ENCODE measurements around the gene ATP8A1.
"Not testable (repeated sequence)": the region's sequence is repeated elsewhere in the genome, so short reads cannot be mapped to it uniquely, and the experiment has no call there.

ATP8A1 gene

GRCh38 chr4:42497142-42497910 lies 159.6 kb downstream of the ATP8A1 start:
- no peak overlapping the region for H3K27ac Mint-ChIP-seq
- H3K27me3 Mint-ChIP-seq = no peaks in the 10 kb centered on the region
- no peak overlapping the region for H3K4me3 Mint-ChIP-seq
- H3K9me3 Mint-ChIP-seq (ENCODE audit: low read depth) = no peaks in the 10 kb centered on the region
- H3K36me3 Mint-ChIP-seq = peaks cover 10% of the 10 kb centered on the region
- H3K4me1 Mint-ChIP-seq (ENCODE audit: low read depth) = peaks cover 5% of the 10 kb centered on the region

- H3K27ac Mint-ChIP-seq = no peak overlapping the region
- H3K27me3 Mint-ChIP-seq = no peaks in the 10 kb centered on the region
- no peak overlapping the region for H3K4me3 Mint-ChIP-seq
- peaks cover 15% of the 10 kb centered on the region for H3K36me3 Mint-ChIP-seq
- H3K9me3 Mint-ChIP-seq (ENCODE audit: low read depth) = no peaks in the 10 kb centered on the region
- H3K4me1 Mint-ChIP-seq (ENCODE audit: low read depth) = peaks cover 10% of the 10 kb centered on the region
Measured at GRCh38 chr4:42492962-42493361, 163.9 kb downstream of the ATP8A1 start.

DNA sequence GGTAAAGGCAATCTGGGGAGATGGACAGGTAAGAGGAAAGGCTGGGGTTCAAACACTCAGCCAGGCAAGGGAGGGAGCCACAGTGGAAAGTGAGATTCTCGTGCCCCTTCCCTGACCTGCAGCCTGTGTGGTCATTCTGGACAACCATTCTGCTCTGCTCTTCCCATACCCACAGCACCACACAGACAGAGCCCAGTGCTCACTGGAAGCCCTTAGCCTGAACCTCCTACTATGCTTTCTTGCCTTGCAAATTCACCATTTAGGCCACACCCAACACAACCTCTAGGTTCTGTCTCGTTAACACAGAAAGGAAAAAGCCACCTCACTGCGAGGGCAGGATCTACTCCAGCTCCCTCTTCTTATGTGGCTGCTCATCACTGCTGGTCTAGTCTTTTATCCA lies 166.9 kb downstream of the ATP8A1 start:
- H3K4me1 Mint-ChIP-seq (ENCODE audit: low read depth) = peaks cover 8% of the 10 kb centered on the region
- peaks cover 7% of the 10 kb centered on the region for H3K36me3 Mint-ChIP-seq
- H3K9me3 Mint-ChIP-seq (ENCODE audit: low read depth) = no peaks in the 10 kb centered on the region
- no peak overlapping the region for H3K4me3 Mint-ChIP-seq
- no peaks in the 10 kb centered on the region for H3K27me3 Mint-ChIP-seq
- H3K27ac Mint-ChIP-seq = peak overlapping the region; percentile 24

GRCh38 chr4:42489095-42489494 lies 167.8 kb downstream of the ATP8A1 start:
- peaks cover 9% of the 10 kb centered on the region for H3K36me3 Mint-ChIP-seq
- no peaks in the 10 kb centered on the region for H3K27me3 Mint-ChIP-seq
- H3K9me3 Mint-ChIP-seq (ENCODE audit: low read depth) = no peaks in the 10 kb centered on the region
- H3K4me1 Mint-ChIP-seq (ENCODE audit: low read depth) = peaks cover 8% of the 10 kb centered on the region
- no peak overlapping the region for H3K4me3 Mint-ChIP-seq
- H3K27ac Mint-ChIP-seq = no peak overlapping the region

GRCh38 chr4:42488554-42488953 lies 168.4 kb downstream of the ATP8A1 start:
- no peak overlapping the region for H3K4me3 Mint-ChIP-seq
- peaks cover 10% of the 10 kb centered on the region for H3K36me3 Mint-ChIP-seq
- H3K27ac Mint-ChIP-seq = no peak overlapping the region
- H3K27me3 Mint-ChIP-seq = no peaks in the 10 kb centered on the region
- H3K9me3 Mint-ChIP-seq (ENCODE audit: low read depth) = no peaks in the 10 kb centered on the region
- H3K4me1 Mint-ChIP-seq (ENCODE audit: low read depth) = peaks cover 8% of the 10 kb centered on the region

DNA sequence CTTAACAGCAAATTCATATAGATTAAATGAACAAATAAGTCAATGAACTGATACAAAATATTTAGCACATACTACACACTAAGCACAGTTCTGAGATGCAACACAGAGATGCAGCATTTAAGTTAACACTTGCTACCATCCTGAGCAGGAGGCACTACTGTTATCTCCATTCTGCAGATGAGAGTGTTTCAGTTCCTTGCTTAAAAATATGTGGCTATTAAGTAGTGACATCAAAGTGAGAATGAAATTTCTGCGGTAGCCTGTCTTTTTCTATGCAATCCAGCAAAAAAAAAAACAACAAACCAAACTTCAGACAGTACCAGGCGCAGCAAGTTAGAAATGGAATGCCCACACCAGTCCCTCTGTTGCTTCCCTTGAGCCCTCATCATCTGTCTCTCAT lies 168.8 kb downstream of the ATP8A1 start:
- no peaks in the 10 kb centered on the region for H3K27me3 Mint-ChIP-seq
- H3K9me3 Mint-ChIP-seq (ENCODE audit: low read depth) = no peaks in the 10 kb centered on the region
- H3K27ac Mint-ChIP-seq = no peak overlapping the region
- peaks cover 11% of the 10 kb centered on the region for H3K36me3 Mint-ChIP-seq
- no peak overlapping the region for H3K4me3 Mint-ChIP-seq
- H3K4me1 Mint-ChIP-seq (ENCODE audit: low read depth) = peaks cover 8% of the 10 kb centered on the region

- peaks cover 5% of the 10 kb centered on the region for H3K4me1 Mint-ChIP-seq (ENCODE audit: low read depth)
- no peaks in the 10 kb centered on the region for H3K27me3 Mint-ChIP-seq
- peaks cover 17% of the 10 kb centered on the region for H3K36me3 Mint-ChIP-seq
- H3K9me3 Mint-ChIP-seq (ENCODE audit: low read depth) = no peaks in the 10 kb centered on the region
- no peak overlapping the region for H3K27ac Mint-ChIP-seq
- no peak overlapping the region for H3K4me3 Mint-ChIP-seq
Measured at GRCh38 chr4:42487230-42487629, 169.7 kb downstream of the ATP8A1 start.

DNA sequence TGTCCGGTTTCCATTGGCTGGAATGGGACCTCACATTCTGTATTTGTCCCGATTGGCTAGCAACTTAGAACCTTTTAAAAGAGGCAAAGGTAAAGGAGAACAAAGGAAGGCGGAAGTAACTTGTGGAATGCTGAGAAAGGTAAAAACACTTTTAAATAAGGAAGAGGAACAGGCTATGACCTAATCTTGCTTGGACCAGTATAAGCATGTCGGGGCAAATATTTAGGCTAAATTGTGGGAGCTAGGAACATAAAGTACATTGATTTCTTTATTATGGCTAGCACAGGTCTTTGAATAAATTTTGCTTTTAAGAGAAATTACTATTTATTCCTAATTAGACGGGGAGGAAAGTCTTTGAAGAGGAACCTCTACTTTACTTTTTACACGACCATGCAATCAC lies 170.7 kb downstream of the ATP8A1 start:
- not testable (repeated sequence) for H3K9me3 Mint-ChIP-seq (ENCODE audit: low read depth); H3K4me1 Mint-ChIP-seq (ENCODE audit: low read depth); H3K27me3 Mint-ChIP-seq; H3K27ac Mint-ChIP-seq; H3K4me3 Mint-ChIP-seq
- peaks cover 12% of the 10 kb centered on the region for H3K36me3 Mint-ChIP-seq

GRCh38 chr4:42484630-42485029 lies 172.3 kb downstream of the ATP8A1 start:
- Mint-ChIP-seq H3K27me3 (no peaks in the 10 kb centered on the region), H3K36me3 (peaks cover 12% of the 10 kb centered on the region), H3K4me3 (no peak overlapping the region), H3K27ac (no peak overlapping the region), H3K9me3 (ENCODE audit: low read depth) (no peaks in the 10 kb centered on the region), H3K4me1 (ENCODE audit: low read depth) (no peaks in the 10 kb centered on the region)

DNA sequence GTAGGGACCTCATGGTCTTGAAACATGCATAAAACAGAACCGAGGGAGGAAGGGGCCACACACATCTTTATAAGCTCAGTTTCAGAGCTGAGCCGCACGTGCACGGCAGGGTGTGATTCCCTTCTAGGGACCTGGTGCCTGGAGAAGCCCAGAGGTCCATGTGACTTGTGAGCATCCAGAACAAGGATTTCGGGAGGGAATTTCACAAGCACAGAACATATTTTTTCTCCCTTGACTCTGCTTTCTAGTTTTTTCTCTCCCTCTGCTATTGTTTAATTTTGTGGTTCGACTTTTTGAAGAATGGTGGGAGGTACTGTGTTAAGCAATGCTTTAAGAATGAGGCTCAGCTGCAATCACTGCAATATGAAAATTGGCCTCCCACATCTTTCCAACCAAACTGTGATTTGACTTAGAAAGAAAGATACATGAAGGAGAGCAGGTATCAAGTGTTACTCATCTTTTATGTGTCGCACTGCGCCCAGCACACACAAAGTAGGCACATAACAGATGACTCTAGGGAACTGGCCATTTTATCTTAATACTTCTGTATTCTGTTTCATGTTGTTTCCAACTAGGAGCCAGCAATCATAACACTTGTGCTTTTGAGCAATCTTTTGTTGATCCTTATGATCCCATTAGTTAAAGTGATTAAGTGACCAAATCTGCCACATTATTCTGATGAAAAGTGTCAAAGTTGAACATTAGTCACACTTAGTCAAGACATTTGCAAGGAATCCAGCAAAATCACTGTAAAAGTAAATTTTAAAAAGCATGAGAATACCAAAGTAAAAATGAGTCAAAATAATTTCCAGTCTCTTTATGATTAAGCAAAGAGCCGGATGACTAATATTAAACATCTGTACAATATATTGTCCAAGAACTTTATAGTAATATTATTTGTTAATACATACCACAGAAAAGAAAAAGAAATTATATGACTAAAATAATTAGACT lies 173.2 kb downstream of the ATP8A1 start:
- H3K27ac Mint-ChIP-seq = no peak overlapping the region
- no peaks in the 10 kb centered on the region for H3K27me3 Mint-ChIP-seq
- no peaks in the 10 kb centered on the region for H3K9me3 Mint-ChIP-seq (ENCODE audit: low read depth)
- peaks cover 12% of the 10 kb centered on the region for H3K36me3 Mint-ChIP-seq
- H3K4me1 Mint-ChIP-seq (ENCODE audit: low read depth) = no peaks in the 10 kb centered on the region
- no peak overlapping the region for H3K4me3 Mint-ChIP-seq

DNA sequence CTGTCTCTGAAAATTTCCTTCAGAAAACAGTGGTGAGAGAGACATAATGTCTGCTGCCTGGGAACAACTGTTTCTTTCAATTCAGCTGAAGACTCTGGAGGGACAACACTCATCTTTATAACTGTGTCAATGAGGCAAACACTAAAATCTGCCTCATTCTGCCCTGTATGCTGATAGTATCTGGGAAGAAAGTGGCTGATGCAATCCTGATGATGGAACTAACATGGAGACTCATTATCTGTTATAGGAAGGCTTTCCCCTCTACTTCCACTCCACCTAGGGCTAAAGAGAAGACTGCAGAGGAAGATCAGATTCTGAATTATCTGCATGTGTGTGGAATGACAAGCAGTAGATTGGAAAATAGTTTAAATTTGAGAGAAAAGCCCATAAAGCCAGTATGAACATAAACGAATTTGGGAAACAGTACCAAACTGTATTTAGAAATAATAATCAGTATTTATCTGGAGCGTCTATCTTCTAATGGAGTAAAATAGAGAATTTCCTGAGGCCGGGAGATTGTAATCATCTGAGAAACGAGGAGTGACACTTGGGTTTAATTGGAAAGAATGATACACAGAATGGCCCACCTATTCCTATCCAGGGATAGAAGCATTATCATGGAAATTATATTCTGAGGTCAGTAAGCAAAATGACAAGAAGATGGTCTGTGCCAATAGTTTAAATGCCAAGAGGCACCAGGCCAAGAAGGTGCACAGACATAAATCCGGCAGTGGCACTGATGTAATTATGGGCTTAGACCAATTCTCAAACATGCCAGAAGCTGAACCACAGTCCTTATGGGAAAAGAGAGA lies 174.2 kb downstream of the ATP8A1 start:
- no peaks in the 10 kb centered on the region for H3K9me3 Mint-ChIP-seq (ENCODE audit: low read depth)
- H3K27ac Mint-ChIP-seq = no peak overlapping the region
- no peak overlapping the region for H3K4me3 Mint-ChIP-seq
- no peaks in the 10 kb centered on the region for H3K4me1 Mint-ChIP-seq (ENCODE audit: low read depth)
- no peaks in the 10 kb centered on the region for H3K27me3 Mint-ChIP-seq
- H3K36me3 Mint-ChIP-seq = peaks cover 15% of the 10 kb centered on the region

DNA sequence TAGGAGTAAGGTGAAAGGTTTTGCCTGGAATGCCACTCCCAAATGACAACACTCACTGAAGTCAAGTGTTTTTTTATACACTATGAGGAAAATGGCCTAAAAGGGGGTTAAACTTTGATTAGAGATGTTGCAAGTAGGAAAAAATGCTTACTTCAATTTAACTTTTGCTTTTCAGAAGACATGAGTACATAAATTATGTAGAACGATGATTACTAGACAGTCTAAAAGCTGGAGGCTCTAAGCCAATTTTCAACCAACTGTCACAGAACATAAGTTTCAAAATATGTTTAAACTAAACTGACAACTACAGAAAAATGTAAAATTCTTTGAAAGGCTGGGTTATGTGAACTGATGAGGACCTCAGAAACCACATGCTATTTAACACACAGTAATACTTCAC lies 176.2 kb downstream of the ATP8A1 start:
- Mint-ChIP-seq H3K9me3 (ENCODE audit: low read depth) (no peaks in the 10 kb centered on the region), H3K27me3 (no peaks in the 10 kb centered on the region), H3K4me1 (ENCODE audit: low read depth) (no peaks in the 10 kb centered on the region), H3K4me3 (no peak overlapping the region), H3K36me3 (peaks cover 15% of the 10 kb centered on the region), H3K27ac (no peak overlapping the region)

DNA sequence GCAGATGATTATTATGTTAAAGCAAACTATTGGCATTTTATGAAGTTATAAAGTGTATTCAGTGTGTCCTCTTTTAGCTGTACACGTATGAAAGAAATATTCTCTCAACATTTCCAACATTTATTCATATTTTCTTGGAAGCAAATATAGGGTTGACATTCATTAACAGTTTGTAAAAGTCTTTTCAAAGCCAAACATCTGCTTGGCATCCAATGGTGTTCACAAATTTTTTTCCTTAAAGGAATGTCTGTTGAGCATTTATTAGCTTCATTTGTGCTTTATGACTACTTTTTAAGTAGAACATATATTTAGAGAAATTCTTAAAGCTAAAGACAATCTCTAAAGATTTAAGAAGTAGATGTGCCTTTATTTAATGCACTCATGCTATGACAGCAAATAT lies 176.6 kb downstream of the ATP8A1 start:
- no peak overlapping the region for H3K27ac Mint-ChIP-seq
- no peak overlapping the region for H3K4me3 Mint-ChIP-seq
- H3K4me1 Mint-ChIP-seq (ENCODE audit: low read depth) = no peaks in the 10 kb centered on the region
- H3K9me3 Mint-ChIP-seq (ENCODE audit: low read depth) = no peaks in the 10 kb centered on the region
- peaks cover 15% of the 10 kb centered on the region for H3K36me3 Mint-ChIP-seq
- H3K27me3 Mint-ChIP-seq = no peaks in the 10 kb centered on the region

DNA sequence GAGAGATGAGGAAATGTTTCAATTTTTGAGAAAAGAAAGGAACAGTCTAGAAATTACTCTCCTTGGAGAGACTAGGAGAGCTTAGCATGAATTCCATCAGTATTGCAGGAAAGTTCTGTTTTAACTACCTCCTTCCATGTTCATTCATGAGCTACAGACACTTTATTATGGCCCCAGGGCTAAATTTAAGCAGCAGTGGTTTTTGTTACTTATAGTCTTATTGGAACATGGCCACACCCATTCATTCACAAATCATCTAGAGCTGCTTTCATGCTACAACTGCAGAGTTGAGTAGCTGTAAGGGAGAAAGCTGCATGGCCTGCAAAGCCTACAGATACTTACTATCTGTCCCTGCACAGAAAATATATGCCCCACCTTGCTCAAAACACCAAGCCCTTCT lies 178.0 kb downstream of the ATP8A1 start:
- Mint-ChIP-seq H3K4me1 (ENCODE audit: low read depth) (no peaks in the 10 kb centered on the region), H3K4me3 (no peak overlapping the region), H3K9me3 (ENCODE audit: low read depth) (no peaks in the 10 kb centered on the region), H3K27me3 (no peaks in the 10 kb centered on the region), H3K27ac (no peak overlapping the region), H3K36me3 (peaks cover 18% of the 10 kb centered on the region)

DNA sequence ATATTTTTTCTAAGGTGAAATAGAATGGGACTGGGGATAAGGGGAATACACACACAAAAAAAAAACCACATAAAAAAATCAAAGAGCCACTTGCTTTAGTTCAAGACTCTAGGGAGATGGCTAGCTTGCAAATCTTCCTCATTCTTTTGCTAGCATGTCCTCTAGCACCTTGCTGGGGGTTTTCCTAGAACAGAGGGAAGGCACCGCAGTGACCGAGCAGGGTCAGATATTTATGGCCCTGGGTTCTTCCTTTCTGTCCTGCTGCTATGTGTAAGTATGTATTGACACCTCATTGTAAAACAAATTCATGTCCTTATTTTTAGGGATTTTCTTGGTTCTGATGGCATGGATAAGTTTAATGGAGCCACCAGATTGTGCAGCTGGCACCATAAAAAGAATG lies 178.4 kb downstream of the ATP8A1 start:
- Mint-ChIP-seq H3K4me3 (no peak overlapping the region), H3K4me1 (ENCODE audit: low read depth) (no peaks in the 10 kb centered on the region), H3K36me3 (peaks cover 18% of the 10 kb centered on the region), H3K27me3 (no peaks in the 10 kb centered on the region), H3K9me3 (ENCODE audit: low read depth) (no peaks in the 10 kb centered on the region), H3K27ac (no peak overlapping the region)

Measured in activated naive CD8-positive, alpha-beta T cell (primary cell).